HepG2 (cell line): ENCODE data around the gene IGFLR1. TPM values are rescaled to one million over a fixed set of nuclear protein-coding genes. Genes with fewer than 3 reads are reported as not detected.

Source experiments
- AHR ChIP-seq: IDR thresholded peaks from 2 replicates; pipeline ENCODE4 v1.6.1; 2018; ENCODE audit warnings: missing genetic modification reagents, missing compliant biosample characterization
- FOXP1 ChIP-seq, 2 experiments: fragments of 450-650 bp in 1 of 2; IDR thresholded peaks; 2 replicates each; pipeline ENCODE4 v1.6.1; 2017 to 2018; ENCODE audit warnings: antibody characterized with exemption in 1 of 2
- HNF1B ChIP-seq: sonication (generic); formaldehyde crosslinking; IDR thresholded peaks from 2 replicates; pipeline ENCODE4 v1.5.1; 2020; ENCODE audit warnings: mild to moderate bottlenecking, moderate library complexity, missing genetic modification reagents
- KLF15 ChIP-seq: sonication (generic); formaldehyde crosslinking; IDR thresholded peaks from 2 replicates; pipeline ENCODE4 v1.8.1; 2023; ENCODE audit warnings: borderline replicate concordance, mild to moderate bottlenecking, inconsistent platforms, missing genetic modification reagents, mixed read lengths
- NFE2L1 ChIP-seq: sonication (generic); formaldehyde crosslinking; IDR thresholded peaks from 2 replicates; pipeline ENCODE4 v1.4.0; 2020; ENCODE audit warnings: missing genetic modification reagents, mild to moderate bottlenecking, borderline replicate concordance
- NFYC ChIP-seq: IDR thresholded peaks from 2 replicates; pipeline ENCODE4 v1.6.1; 2016; ENCODE audit warnings: missing genetic modification reagents, missing compliant biosample characterization
- NKX3-1 ChIP-seq: sonication (generic); formaldehyde crosslinking; IDR thresholded peaks from 2 replicates; pipeline ENCODE4 v1.5.0; 2020; ENCODE audit warnings: missing genetic modification reagents
- RFX3 ChIP-seq: IDR thresholded peaks from 2 replicates; pipeline ENCODE4 v1.6.1; 2016; ENCODE audit warnings: missing biosample characterization, missing genetic modification reagents
- SP2 ChIP-seq: sonication (generic); formaldehyde crosslinking; IDR thresholded peaks from 2 replicates; pipeline ENCODE4 v1.5.1; 2020; ENCODE audit warnings: mild to moderate bottlenecking, missing genetic modification reagents
- XBP1 ChIP-seq: sonication (generic); formaldehyde crosslinking; IDR thresholded peaks from 2 replicates; pipeline ENCODE4 v1.5.0; 2020; ENCODE audit warnings: missing genetic modification reagents
- ZBTB21 ChIP-seq: sonication (generic); formaldehyde crosslinking; IDR thresholded peaks from 2 replicates; pipeline ENCODE4 v1.4.0; 2020; ENCODE audit warnings: missing genetic modification reagents
- ZMYM3 ChIP-seq: sonication (generic); formaldehyde crosslinking; IDR thresholded peaks from 2 replicates; pipeline ENCODE4 v1.5.1; 2020; ENCODE audit warnings: mild to moderate bottlenecking, missing genetic modification reagents
- ZNF17 ChIP-seq: sonication (generic); formaldehyde crosslinking; IDR thresholded peaks from 2 replicates; pipeline ENCODE4 v1.5.0; 2020; ENCODE audit warnings: mild to moderate bottlenecking, missing genetic modification reagents
- ZNF260 ChIP-seq: sonication (generic); formaldehyde crosslinking; IDR thresholded peaks from 2 replicates; pipeline ENCODE4 v1.4.0; 2020; ENCODE audit warnings: missing genetic modification reagents, low read depth, mild to moderate bottlenecking, borderline replicate concordance
- ZNF263 ChIP-seq: sonication (generic); formaldehyde crosslinking; IDR thresholded peaks from 2 replicates; pipeline ENCODE4 v1.4.0; 2020; ENCODE audit warnings: missing genetic modification reagents
- ZNF564 ChIP-seq: sonication (generic); formaldehyde crosslinking; IDR thresholded peaks from 2 replicates; pipeline ENCODE4 v1.8.1; 2023; ENCODE audit warnings: mild to moderate bottlenecking, missing genetic modification reagents
- ZNF660 ChIP-seq: sonication (generic); formaldehyde crosslinking; IDR thresholded peaks from 2 replicates; pipeline ENCODE4 v1.5.1; 2020; ENCODE audit warnings: mild to moderate bottlenecking, low read depth, missing genetic modification reagents, borderline replicate concordance
- ZSCAN22 ChIP-seq: sonication (generic); formaldehyde crosslinking; IDR thresholded peaks from 2 replicates; pipeline ENCODE4 v1.4.0; 2020; ENCODE audit warnings: mild to moderate bottlenecking, missing genetic modification reagents
- ZSCAN29 ChIP-seq: sonication (generic); formaldehyde crosslinking; conservative IDR thresholded peaks from 2 replicates; pipeline ENCODE4 v1.4.0; 2020; ENCODE audit warnings: mild to moderate bottlenecking, missing genetic modification reagents
- polyA plus RNA-seq, 8 experiments: library from polyadenylated mRNA; depleted of rRNA in 3 of 8; stranded (reverse) in 7 of 8; unstranded in 1 of 8; fragments of >200 nt; fragmentation: Illumina TruSeq in 4 of 8; extraction: Trizol in 4 of 8; gene quantifications; 2 replicates each; pipeline versions ENCODE4 v1.2.1 to v1.2.3, GENCODE V29; 2011 to 2016; ENCODE audit warnings: low read depth in 4 of 8, missing spikeins in 1 of 8, mixed read lengths in 1 of 8; ENCODE audit not compliant: insufficient read depth in 1 of 8
- total RNA-seq, 5 experiments: library from RNA; depleted of rRNA; stranded (reverse); fragments of >200 nt; fragmentation: Illumina TruSeq; extraction: Trizol; gene quantifications; 2 replicates each; pipeline ENCODE4 v1.2.3, GENCODE V29; 2016; ENCODE audit warnings: low read depth in 1 of 5
- TF ChIP-seq, protein P1 (sequence below): sonication (generic); formaldehyde crosslinking; IDR thresholded peaks from 2 replicates; pipeline ENCODE4 v1.4.0; 2020; ENCODE audit warnings: missing genetic modification reagents
- TF ChIP-seq, protein P2 (sequence below): sonication (generic); formaldehyde crosslinking; IDR thresholded peaks from 2 replicates; pipeline ENCODE4 v1.5.0; 2020; ENCODE audit warnings: missing genetic modification reagents

Gene IGFLR1
- total and polyA plus RNA-seq, 2 of the 13 experiments (the other 11 are each of a cell fraction or from before 2014, with no cell fraction given), result 5.4 to 8.9 TPM

GRCh38 chr19:35715981-35716800, 26.1 kb downstream of the IGFLR1 start (continued):
- TF ChIP-seq ZNF660 (CRISPR knock-in tag) (no peak), AHR (CRISPR knock-in tag) (peak; percentile 42), HNF1B (0 out of 2 replicates have a peak, but pooled peaks have one; percentile 12), NFYC (CRISPR knock-in tag) (no peak), ZSCAN29 (no peak), ZNF17 (CRISPR knock-in tag) (0 out of 2 replicates have a peak, but pooled peaks have one; percentile 18), ZNF260 (CRISPR knock-in tag) (no peak), ZBTB21 (no peak), XBP1 (CRISPR knock-in tag) (no peak), ZMYM3 (0 out of 2 replicates have a peak, but pooled peaks have one; percentile 37), ZSCAN22 (CRISPR knock-in tag) (no peak), NKX3-1 (CRISPR knock-in tag) (no peak; the same call in none of the 2 replicates), RFX3 (CRISPR knock-in tag) (no peak), ZNF564 (0 out of 2 replicates have a peak, but pooled peaks have one; percentile 11), ZNF263 (no peak), FOXP1 (IDR thresholded peaks at IDR 0.05) (no peak), FOXP1 (CRISPR knock-in tag; IDR thresholded peaks at IDR 0.05) (no peak), NFE2L1 (CRISPR knock-in tag) (no peak), KLF15 (no peak), SP2 (CRISPR knock-in tag) (peak; percentile 61; the same call in 1 of the 2 replicates)
- TF ChIP-seq, protein P1, sequence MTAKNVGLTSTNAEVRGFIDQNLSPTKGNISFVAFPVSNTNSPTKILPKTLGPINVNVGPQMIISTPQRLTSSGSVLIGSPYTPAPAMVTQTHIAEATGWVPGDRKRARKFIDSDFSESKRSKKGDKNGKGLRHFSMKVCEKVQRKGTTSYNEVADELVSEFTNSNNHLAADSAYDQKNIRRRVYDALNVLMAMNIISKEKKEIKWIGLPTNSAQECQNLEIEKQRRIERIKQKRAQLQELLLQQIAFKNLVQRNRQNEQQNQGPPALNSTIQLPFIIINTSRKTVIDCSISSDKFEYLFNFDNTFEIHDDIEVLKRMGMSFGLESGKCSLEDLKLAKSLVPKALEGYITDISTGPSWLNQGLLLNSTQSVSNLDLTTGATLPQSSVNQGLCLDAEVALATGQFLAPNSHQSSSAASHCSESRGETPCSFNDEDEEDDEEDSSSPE, result peak; percentile 91
- TF ChIP-seq, protein P2, sequence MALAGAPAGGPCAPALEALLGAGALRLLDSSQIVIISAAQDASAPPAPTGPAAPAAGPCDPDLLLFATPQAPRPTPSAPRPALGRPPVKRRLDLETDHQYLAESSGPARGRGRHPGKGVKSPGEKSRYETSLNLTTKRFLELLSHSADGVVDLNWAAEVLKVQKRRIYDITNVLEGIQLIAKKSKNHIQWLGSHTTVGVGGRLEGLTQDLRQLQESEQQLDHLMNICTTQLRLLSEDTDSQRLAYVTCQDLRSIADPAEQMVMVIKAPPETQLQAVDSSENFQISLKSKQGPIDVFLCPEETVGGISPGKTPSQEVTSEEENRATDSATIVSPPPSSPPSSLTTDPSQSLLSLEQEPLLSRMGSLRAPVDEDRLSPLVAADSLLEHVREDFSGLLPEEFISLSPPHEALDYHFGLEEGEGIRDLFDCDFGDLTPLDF (CRISPR knock-in tag), result 0 out of 2 replicates have a peak, but pooled peaks have one; percentile 59
